ENCODE data around the gene PFDN1. TPM values are rescaled to one million over a fixed set of nuclear protein-coding genes. Genes with fewer than 3 reads are reported as not detected.
A peak's percentile ranks its signal among the peaks of the same experiment; 100 is the strongest.

The PFDN1 gene
- total RNA-seq, 1 experiment from 2014 or later = 48.9 TPM

DNA sequence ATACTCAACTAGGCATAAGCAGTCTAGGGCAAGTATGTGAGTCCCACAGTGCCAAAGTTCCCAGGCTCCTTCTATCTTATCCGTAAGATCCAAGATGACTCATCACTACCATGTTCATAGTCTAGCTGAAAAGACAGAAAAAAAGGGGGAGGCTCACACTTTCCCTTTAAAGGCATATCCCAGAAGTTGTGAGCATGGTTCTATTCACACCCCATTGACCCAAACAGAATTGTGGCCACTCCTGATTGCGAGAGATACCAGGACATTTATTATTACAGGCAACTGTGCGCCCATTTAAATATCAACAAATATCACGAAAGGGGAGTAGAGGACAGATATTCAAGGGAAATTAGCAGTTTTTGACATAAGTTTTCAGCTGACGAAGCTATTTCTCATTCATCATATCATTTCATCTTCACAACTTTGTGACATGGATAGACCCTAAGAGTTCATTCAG, 8.1 kb upstream of the PFDN1 start:
- Histone ChIP-seq H3K4me1 (ENCODE audit: control insufficient read depth in 1 of 2, insufficient read depth in 2 of 2, low read length in 2 of 2) (peaks cover 3 to 24% of the 10 kb centered on the region in 2 experiments; a peak in 3 of 4 replicates), H3K4me3 (replicated peaks in 1 of 2; ENCODE audit: low read depth in 1 of 2, low read length in 2 of 2) (no peak overlapping the region), H3K36me3 (ENCODE audit: control insufficient read depth in 1 of 2, insufficient read depth in 2 of 2, low read length in 2 of 2) (no peaks in the 10 kb centered on the region), H3K9me2 (ENCODE audit: insufficient read depth) (no peaks in the 10 kb centered on the region), H3K27me3 (ENCODE audit: insufficient read depth, low read length) (no peaks in the 10 kb centered on the region), H3K4me2 (ENCODE audit: low read length) (peak overlapping the region; percentile 48), H3K9me3 (ENCODE audit: control insufficient read depth in 1 of 2, insufficient read depth in 1 of 2, low read depth in 1 of 2, low read length in 2 of 2) (no peaks in the 10 kb centered on the region), H3K27ac (ENCODE audit: low read depth, low read length) (no peak overlapping the region), H3K9ac (ENCODE audit: low read length) (no peak overlapping the region), H3K79me2 (ENCODE audit: insufficient read depth, low read length) (no peaks in the 10 kb centered on the region), H4K20me1 (ENCODE audit: insufficient read depth) (no peaks in the 10 kb centered on the region), H2AFZ (ENCODE audit: low read depth, low read length, poor library complexity, severe bottlenecking) (peak overlapping the region; percentile 96)
- no TSS peak for BruUV-seq (replicated peaks)
- ChIA-PET CTCF (no interaction called here), POLR2A (interaction anchor here (0.6 to 1.4 kb wide), 2 partner anchors 33 to 36 kb away, joined by 3 to 8 read pairs; partner anchors contain the start of gene HBEGF), RAD21 (ENCODE audit: low non-redundant PET in 1 of 2, low total read pairs in 2 of 2, uncharacterized antibody in 2 of 2, unreplicated experiment in 2 of 2) (no interaction called here)
- ATAC-seq (peak; percentile 84), DNase-seq (ENCODE audit: low read depth, low spot score) (no peak)
- intact Hi-C loops (cut with micrococcal nuclease) = no loop called here
- TF ChIP-seq FOSL1 (IDR thresholded peaks at IDR 0.05; ENCODE audit: low read depth) (peak; percentile 65), JUND (IDR thresholded peaks at IDR 0.05) (peak; percentile 63; the same call in 1 of the 2 replicates), SRF (IDR thresholded peaks at IDR 0.05; ENCODE audit: low read depth) (peak; percentile 50; the same call in 1 of the 2 replicates), EGR1 (IDR thresholded peaks at IDR 0.05; ENCODE audit: low read depth) (no peak), MAX (IDR thresholded peaks at IDR 0.05) (no peak), YY1 (IDR thresholded peaks at IDR 0.05; ENCODE audit: extremely low read depth, insufficient replicate concordance, low read depth, low read length) (no peak), ZBTB33 (IDR thresholded peaks at IDR 0.05; ENCODE audit: extremely low read depth, insufficient replicate concordance, low read length) (no peak), RAD21 (IDR thresholded peaks at IDR 0.05; ENCODE audit: low read depth) (no peak), SP1 (IDR thresholded peaks at IDR 0.05; ENCODE audit: low read depth) (peak; percentile 17; the same call in 1 of the 2 replicates)
- TF ChIP-seq, protein P1, sequence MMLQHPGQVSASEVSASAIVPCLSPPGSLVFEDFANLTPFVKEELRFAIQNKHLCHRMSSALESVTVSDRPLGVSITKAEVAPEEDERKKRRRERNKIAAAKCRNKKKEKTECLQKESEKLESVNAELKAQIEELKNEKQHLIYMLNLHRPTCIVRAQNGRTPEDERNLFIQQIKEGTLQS (IDR thresholded peaks at IDR 0.05) = no peak
